ENCODE measurements around the gene GPSM1. TPM values are rescaled to one million over a fixed set of nuclear protein-coding genes. Genes with fewer than 3 reads are reported as not detected.

The GPSM1 gene
- total RNA-seq, 1 donor from 2014 or later: 1.9 TPM

DNA sequence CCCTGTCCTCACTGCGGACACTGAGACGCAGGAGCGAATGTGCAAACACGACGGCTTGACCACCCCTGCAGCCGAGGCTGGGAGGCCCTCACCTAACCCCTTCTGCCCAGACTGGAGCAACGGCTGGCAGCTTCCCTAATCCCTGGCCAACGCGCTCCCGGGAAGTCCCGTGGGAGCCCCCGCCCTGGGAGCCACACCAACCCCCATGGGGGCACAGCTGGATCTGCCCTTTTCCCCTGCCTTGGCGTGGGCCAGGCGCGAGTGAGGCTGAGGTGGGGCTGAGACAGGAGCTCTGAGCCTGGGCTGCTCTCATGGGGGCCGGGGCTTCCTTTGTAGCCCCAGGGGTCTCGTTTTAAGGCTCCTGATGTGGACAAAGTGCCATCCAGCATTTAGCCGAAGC, 40.9 kb downstream of the GPSM1 start:
- H3K27ac Mint-ChIP-seq: no peak overlapping the region
- ChIA-PET POLR2A (no interaction called here), CTCF (no interaction called here)
- peaks cover under 1% of the 10 kb centered on the region for H3K36me3 Mint-ChIP-seq (ENCODE audit: low read depth)
- intact Hi-C loops (cut with micrococcal nuclease): no loop called here
- ATAC-seq (ENCODE audit: low read depth): no peak
- H3K9me3 Mint-ChIP-seq: no peaks in the 10 kb centered on the region
- peaks cover 10% of the 10 kb centered on the region for H3K4me1 Mint-ChIP-seq
- no peak overlapping the region for H3K4me3 Mint-ChIP-seq
- TF ChIP-seq, protein P1, sequence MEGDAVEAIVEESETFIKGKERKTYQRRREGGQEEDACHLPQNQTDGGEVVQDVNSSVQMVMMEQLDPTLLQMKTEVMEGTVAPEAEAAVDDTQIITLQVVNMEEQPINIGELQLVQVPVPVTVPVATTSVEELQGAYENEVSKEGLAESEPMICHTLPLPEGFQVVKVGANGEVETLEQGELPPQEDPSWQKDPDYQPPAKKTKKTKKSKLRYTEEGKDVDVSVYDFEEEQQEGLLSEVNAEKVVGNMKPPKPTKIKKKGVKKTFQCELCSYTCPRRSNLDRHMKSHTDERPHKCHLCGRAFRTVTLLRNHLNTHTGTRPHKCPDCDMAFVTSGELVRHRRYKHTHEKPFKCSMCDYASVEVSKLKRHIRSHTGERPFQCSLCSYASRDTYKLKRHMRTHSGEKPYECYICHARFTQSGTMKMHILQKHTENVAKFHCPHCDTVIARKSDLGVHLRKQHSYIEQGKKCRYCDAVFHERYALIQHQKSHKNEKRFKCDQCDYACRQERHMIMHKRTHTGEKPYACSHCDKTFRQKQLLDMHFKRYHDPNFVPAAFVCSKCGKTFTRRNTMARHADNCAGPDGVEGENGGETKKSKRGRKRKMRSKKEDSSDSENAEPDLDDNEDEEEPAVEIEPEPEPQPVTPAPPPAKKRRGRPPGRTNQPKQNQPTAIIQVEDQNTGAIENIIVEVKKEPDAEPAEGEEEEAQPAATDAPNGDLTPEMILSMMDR (IDR thresholded peaks at IDR 0.05): no peak
- no peaks in the 10 kb centered on the region for H3K27me3 Mint-ChIP-seq
- DNase-seq: no peak

DNA sequence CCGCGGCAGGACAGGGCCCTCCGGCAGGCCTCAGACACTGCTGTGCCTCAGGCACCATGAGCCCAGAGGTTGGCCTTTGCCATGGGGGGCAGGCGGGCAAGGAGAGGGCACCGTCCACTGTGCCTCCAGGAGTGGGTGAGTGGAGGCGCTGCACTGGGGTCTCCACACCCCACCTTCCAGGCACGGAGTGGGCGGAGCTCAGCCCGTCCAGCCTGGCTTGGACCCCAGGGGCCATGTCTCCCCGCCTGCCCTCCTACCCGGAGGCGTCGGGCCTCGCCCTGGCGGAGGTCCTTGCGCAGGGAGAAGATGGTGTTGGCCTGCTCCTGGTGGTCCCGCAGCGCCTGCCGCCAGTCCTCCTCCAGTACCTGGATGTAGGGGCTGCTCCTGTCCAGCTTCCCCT, 42.7 kb downstream of the GPSM1 start:
- POLR2A ChIA-PET: interaction anchor here (0.9 kb wide), 1 partner anchor 22 kb away, joined by 3 read pairs; no protein-coding TSS in a partner anchor
- CTCF ChIA-PET: no interaction called here
- TF ChIP-seq, protein P1 (IDR thresholded peaks at IDR 0.05): no peak
- intact Hi-C loops (cut with micrococcal nuclease): no loop called here
- Mint-ChIP-seq H3K9me3 (no peaks in the 10 kb centered on the region), H3K27me3 (no peaks in the 10 kb centered on the region), H3K4me1 (peaks cover 12% of the 10 kb centered on the region), H3K27ac (no peak overlapping the region), H3K4me3 (no peak overlapping the region), H3K36me3 (ENCODE audit: low read depth) (peaks cover 2% of the 10 kb centered on the region)
- DNase-seq (no peak), ATAC-seq (ENCODE audit: low read depth) (no peak)

DNA sequence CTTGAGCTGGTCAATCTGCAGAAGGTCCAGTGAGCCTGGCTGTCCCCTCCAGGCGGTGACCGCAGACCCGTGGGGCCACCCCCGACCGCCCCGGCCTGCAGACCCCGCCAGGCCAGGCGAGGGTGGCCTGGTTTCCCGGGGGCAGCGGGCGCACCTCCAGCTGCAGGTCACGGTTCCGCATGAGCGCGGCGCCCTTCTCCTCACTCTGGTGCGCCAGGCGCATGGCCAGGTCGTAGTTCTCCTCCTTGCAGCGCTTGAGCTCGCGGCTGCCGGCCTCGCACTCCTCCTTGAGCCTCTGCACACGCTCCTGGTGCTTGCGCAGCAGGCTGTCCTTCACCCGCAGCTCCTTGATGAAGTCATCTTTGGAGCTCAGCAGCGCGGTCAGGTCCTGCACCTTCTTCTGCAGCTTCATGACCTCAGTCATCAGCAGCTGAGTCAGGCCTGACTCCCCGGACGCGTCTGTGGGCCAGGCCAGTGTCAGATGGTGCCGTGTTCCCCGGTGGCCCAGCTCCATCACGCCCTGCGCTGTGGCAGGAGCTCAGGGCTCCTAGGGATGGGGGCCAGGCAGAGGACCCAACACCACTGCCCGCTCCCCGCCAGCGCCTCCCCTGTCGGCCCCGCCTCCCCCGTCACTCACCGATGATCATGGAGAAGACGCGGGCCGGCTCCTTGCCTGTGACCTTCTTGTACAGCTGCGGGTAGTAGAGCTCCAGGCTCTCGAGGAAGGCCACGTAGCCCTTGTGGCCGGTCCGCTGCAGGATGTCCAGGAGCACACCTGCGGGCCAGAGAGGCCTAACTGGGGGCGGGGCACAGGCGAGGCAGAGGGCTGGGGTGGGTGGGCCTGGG, 43.6 kb downstream of the GPSM1 start:
- TF ChIP-seq, protein P1 (IDR thresholded peaks at IDR 0.05): no peak
- CTCF ChIA-PET: no interaction called here
- Mint-ChIP-seq H3K27ac (no peak overlapping the region), H3K27me3 (no peaks in the 10 kb centered on the region), H3K36me3 (ENCODE audit: low read depth) (peaks cover 5% of the 10 kb centered on the region), H3K9me3 (no peaks in the 10 kb centered on the region), H3K4me1 (peaks cover 12% of the 10 kb centered on the region), H3K4me3 (no peak overlapping the region)
- DNase-seq: no peak
- intact Hi-C loops (cut with micrococcal nuclease): no loop called here
- ATAC-seq (ENCODE audit: low read depth): no peak
- POLR2A ChIA-PET: interaction anchor here (0.9 kb wide), 1 partner anchor 21 kb away, joined by 3 read pairs; no protein-coding TSS in a partner anchor

DNA sequence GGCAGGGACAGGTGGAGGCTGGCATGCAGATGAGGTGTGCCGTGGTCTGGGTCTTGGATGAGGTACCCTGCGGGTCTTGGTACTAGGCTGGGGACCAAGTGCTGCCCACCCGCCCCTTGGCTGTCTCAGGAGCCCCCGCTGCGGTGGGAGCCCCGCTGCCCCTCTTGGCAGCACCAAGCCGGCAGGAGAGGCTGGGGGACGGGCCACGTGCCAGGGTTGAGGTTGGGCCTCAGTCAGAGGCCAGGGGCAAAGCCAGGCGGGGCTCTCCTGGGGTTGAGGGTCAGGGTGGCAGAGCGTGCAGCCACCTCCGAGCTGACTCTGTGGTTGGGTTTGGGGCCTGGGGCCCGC, 44.2 kb downstream of the GPSM1 start:
- H3K9me3 Mint-ChIP-seq: no peaks in the 10 kb centered on the region
- peaks cover 9% of the 10 kb centered on the region for H3K4me1 Mint-ChIP-seq
- no peak overlapping the region for H3K4me3 Mint-ChIP-seq
- ChIA-PET POLR2A (interaction anchor here (1.1 kb wide), 1 partner anchor 9 kb away, joined by 3 read pairs; no protein-coding TSS in a partner anchor), CTCF (no interaction called here)
- DNase-seq (no peak), ATAC-seq (ENCODE audit: low read depth) (no peak)
- no peaks in the 10 kb centered on the region for H3K27me3 Mint-ChIP-seq
- H3K36me3 Mint-ChIP-seq (ENCODE audit: low read depth): peaks cover 5% of the 10 kb centered on the region
- intact Hi-C loops (cut with micrococcal nuclease): no loop called here
- TF ChIP-seq, protein P1 (IDR thresholded peaks at IDR 0.05): no peak
- H3K27ac Mint-ChIP-seq: no peak overlapping the region

DNA sequence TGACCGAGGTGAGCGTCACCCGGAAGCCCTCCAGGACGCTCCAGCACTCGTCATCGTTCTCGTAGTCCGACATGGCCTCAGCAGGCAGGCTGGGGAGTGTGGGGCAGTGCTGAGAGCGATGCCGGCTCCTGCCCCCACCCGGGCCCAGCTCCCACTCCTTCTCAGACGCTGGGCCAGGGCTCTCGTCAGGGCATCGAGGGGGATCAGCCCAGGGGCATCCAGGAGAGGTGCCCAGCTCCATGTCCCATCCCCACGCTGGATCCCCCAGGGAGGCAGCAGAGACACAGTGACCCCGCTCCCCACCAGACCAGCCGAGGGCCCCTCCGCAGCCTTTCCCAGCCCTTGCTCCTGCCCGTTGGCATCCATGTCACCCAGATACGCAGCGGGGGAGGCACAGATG, 44.7 kb downstream of the GPSM1 start:
- no peak for DNase-seq
- peaks cover 9% of the 10 kb centered on the region for H3K4me1 Mint-ChIP-seq
- TF ChIP-seq, protein P1 (IDR thresholded peaks at IDR 0.05): no peak
- H3K9me3 Mint-ChIP-seq: no peaks in the 10 kb centered on the region
- POLR2A ChIA-PET: interaction anchor here (1.1 kb wide), 1 partner anchor 9 kb away, joined by 3 read pairs; no protein-coding TSS in a partner anchor
- H3K27ac Mint-ChIP-seq: no peak overlapping the region
- CTCF ChIA-PET: no interaction called here
- peaks cover 5% of the 10 kb centered on the region for H3K36me3 Mint-ChIP-seq (ENCODE audit: low read depth)
- intact Hi-C loops (cut with micrococcal nuclease): no loop called here
- H3K4me3 Mint-ChIP-seq: no peak overlapping the region
- no peak for ATAC-seq (ENCODE audit: low read depth)
- H3K27me3 Mint-ChIP-seq: no peaks in the 10 kb centered on the region
